Measurements from ENCODE around the gene SMIM24.

SMIM24 gene

DNA sequence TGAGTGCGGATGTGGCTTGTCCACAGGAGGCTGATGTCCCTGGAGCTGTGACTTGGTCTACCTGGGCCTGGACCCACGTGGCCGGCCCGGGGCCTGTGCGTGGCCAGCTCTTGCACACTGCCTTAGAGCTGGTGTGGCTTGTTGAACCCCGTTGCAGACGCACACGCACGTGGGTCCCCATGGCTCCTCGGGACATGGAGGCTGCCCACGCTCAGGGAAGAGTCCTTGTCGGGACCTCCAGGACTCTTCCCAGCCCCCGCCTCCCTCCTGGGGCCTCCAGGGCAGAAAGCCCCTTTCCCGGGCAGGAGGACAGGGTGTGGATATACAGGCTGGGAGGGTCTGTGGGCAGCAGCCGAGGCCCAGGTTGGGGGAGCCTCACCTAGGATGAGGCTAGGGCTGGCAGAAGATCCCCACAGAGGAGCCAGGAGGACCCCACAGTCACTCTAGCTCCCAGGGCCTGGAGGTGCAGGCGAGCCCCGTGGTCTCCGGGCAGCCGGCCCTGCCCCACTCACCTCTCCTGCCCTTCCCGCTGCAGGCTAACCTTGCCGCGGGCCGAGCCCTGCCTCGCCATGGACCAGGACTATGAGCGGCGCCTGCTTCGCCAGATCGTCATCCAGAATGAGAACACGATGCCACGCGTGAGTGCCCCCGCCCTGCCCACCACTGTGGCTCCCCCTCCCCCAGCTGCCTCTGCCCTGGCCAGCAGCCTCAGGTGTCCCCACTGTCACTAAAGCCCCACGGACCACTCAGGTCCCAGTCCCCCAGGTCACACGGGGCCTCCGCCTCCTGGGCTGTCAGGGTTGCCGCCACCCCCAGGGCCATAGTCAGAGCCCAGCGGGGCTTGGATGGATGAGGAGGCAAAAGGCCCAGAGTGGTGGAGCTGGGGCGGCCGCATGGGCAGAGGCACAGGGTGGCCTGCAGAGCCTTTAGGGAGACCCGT lies 42.4 kb upstream of the SMIM24 start:
- Histone ChIP-seq H3K36me3 (ENCODE audit: insufficient read depth, low read length) (peaks cover 71% of the 10 kb centered on the region; the same call in 1 of the 2 replicates), H3K9me2 (replicated peaks; ENCODE audit: low read depth, low read length) (no peaks in the 10 kb centered on the region), H3K4me1 (ENCODE audit: insufficient read depth, low read length, poor library complexity, severe bottlenecking) (no peaks in the 10 kb centered on the region), H3K27me3 (ENCODE audit: insufficient read depth, low read length, poor library complexity, severe bottlenecking) (no peaks in the 10 kb centered on the region), H3K9me3 (ENCODE audit: insufficient read depth, low read depth, low read length) (no peaks in the 10 kb centered on the region), H3F3A (ENCODE audit: low read depth) (no peaks in the 10 kb centered on the region), H3K79me2 (ENCODE audit: insufficient read depth, low read length) (peaks cover 49% of the 10 kb centered on the region), H3K4me3 (ENCODE audit: low read length, poor library complexity, severe bottlenecking) (no peak overlapping the region), H2AFZ (ENCODE audit: low read length) (no peak overlapping the region), H3K4me2 (ENCODE audit: low read depth, low read length, poor library complexity, severe bottlenecking) (no peak overlapping the region), H4K20me1 (ENCODE audit: insufficient read depth, low read length, poor library complexity, severe bottlenecking) (peaks cover 27% of the 10 kb centered on the region), H3K9ac (ENCODE audit: low read depth, low read length, poor library complexity, severe bottlenecking) (no peak overlapping the region)
- TF ChIP-seq EZH2phosphoT487 (IDR thresholded peaks at IDR 0.05; ENCODE audit: borderline replicate concordance): no peak
- TF ChIP-seq, protein P1, sequence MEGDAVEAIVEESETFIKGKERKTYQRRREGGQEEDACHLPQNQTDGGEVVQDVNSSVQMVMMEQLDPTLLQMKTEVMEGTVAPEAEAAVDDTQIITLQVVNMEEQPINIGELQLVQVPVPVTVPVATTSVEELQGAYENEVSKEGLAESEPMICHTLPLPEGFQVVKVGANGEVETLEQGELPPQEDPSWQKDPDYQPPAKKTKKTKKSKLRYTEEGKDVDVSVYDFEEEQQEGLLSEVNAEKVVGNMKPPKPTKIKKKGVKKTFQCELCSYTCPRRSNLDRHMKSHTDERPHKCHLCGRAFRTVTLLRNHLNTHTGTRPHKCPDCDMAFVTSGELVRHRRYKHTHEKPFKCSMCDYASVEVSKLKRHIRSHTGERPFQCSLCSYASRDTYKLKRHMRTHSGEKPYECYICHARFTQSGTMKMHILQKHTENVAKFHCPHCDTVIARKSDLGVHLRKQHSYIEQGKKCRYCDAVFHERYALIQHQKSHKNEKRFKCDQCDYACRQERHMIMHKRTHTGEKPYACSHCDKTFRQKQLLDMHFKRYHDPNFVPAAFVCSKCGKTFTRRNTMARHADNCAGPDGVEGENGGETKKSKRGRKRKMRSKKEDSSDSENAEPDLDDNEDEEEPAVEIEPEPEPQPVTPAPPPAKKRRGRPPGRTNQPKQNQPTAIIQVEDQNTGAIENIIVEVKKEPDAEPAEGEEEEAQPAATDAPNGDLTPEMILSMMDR (conservative IDR thresholded peaks at IDR 0.05; ENCODE audit: low read length): no peak

DNA sequence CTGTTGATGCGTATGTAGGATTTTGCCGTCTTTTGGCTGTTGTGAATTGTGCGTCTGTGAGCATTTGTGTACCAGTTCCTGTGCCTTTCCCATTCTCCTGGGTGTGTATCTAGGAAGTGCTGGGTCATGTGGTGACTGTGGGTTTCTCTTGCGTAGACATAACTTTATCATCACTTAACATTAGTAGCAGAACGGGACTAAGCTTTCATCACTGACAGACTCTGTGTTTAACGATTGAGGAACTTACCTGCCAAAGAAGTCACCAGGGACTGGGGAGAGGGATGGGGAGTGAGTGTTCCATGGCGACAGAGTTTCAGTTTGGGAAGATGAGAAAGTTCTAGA lies 40.8 kb upstream of the SMIM24 start:
- H3K9me3 ChIP-seq (ENCODE audit: insufficient read depth, low read depth, low read length): no peaks in the 10 kb centered on the region
- H3F3A ChIP-seq (ENCODE audit: low read depth): no peaks in the 10 kb centered on the region
- peaks cover 65% of the 10 kb centered on the region for H3K79me2 ChIP-seq (ENCODE audit: insufficient read depth, low read length)
- H2AFZ ChIP-seq (ENCODE audit: low read length): no peak overlapping the region
- H3K4me1 ChIP-seq (ENCODE audit: insufficient read depth, low read length, poor library complexity, severe bottlenecking): no peaks in the 10 kb centered on the region
- H3K36me3 ChIP-seq (ENCODE audit: insufficient read depth, low read length): peaks cover 55% of the 10 kb centered on the region; the same call in 1 of the 2 replicates
- TF ChIP-seq, protein P1 (conservative IDR thresholded peaks at IDR 0.05; ENCODE audit: low read length): no peak
- no peak for TF ChIP-seq EZH2phosphoT487 (IDR thresholded peaks at IDR 0.05; ENCODE audit: borderline replicate concordance)
- no peaks in the 10 kb centered on the region for H3K27me3 ChIP-seq (ENCODE audit: insufficient read depth, low read length, poor library complexity, severe bottlenecking)
- no peaks in the 10 kb centered on the region for H3K9me2 ChIP-seq (replicated peaks; ENCODE audit: low read depth, low read length)
- no peak overlapping the region for H3K4me2 ChIP-seq (ENCODE audit: low read depth, low read length, poor library complexity, severe bottlenecking)
- H4K20me1 ChIP-seq (ENCODE audit: insufficient read depth, low read length, poor library complexity, severe bottlenecking): peaks cover 37% of the 10 kb centered on the region
- no peak overlapping the region for H3K4me3 ChIP-seq (ENCODE audit: low read length, poor library complexity, severe bottlenecking)
- H3K9ac ChIP-seq (ENCODE audit: low read depth, low read length, poor library complexity, severe bottlenecking): no peak overlapping the region

DNA sequence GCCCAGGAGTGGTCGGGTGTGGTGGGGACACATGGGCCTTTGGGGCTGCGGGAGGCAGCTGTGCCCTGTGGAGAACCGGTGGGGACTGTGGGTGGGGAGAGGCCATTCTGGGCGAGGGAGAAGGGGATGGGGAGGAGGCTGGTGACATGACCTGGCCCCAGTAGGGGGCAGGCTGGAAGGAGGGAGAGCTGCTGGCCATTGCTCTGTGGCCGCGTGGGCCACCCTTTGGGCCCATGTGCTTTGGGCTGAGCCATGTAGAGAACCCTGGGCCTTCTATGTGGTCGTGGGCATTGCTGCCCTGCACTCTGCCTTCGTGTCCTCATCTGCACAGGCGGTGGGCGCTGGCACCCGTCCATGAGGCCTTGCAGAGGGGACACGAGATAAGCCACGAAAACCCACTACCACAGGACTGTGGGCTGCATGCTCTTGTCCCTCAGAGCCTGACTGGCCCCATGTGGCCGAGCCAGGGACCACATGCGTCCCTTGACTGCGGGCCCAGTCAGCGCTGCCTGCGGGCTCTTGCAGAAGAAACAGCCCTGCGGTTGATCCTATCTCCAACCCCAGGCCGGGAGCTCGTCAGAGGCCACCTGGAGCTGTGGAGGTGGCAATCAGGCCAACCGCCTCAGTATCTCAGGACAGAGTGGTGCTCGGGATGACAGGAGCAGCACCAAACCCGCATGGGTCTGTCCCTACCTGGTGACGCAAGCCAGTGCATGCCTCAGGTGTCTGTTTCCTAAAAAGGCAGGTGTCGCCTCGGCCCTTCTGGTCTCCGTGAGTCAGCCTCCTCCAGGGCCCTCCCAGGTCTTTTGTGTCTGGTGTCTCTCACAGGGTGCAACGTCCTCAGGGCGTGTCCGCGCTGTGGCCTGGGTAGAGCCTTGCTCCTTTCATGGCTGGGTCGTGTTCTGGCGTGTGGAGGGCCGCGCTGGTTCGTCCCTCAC lies 40.1 kb upstream of the SMIM24 start:
- Histone ChIP-seq H3K79me2 (ENCODE audit: insufficient read depth, low read length) (peaks cover 71% of the 10 kb centered on the region), H2AFZ (ENCODE audit: low read length) (no peak overlapping the region), H3K36me3 (ENCODE audit: insufficient read depth, low read length) (peaks cover 50% of the 10 kb centered on the region; the same call in 1 of the 2 replicates), H3K9me2 (replicated peaks; ENCODE audit: low read depth, low read length) (no peaks in the 10 kb centered on the region), H3F3A (ENCODE audit: low read depth) (no peaks in the 10 kb centered on the region), H3K9me3 (ENCODE audit: insufficient read depth, low read depth, low read length) (no peaks in the 10 kb centered on the region), H4K20me1 (ENCODE audit: insufficient read depth, low read length, poor library complexity, severe bottlenecking) (peaks cover 41% of the 10 kb centered on the region), H3K4me3 (ENCODE audit: low read length, poor library complexity, severe bottlenecking) (no peak overlapping the region), H3K4me2 (ENCODE audit: low read depth, low read length, poor library complexity, severe bottlenecking) (no peak overlapping the region), H3K4me1 (ENCODE audit: insufficient read depth, low read length, poor library complexity, severe bottlenecking) (no peaks in the 10 kb centered on the region), H3K9ac (ENCODE audit: low read depth, low read length, poor library complexity, severe bottlenecking) (no peak overlapping the region), H3K27me3 (ENCODE audit: insufficient read depth, low read length, poor library complexity, severe bottlenecking) (no peaks in the 10 kb centered on the region)
- no peak for TF ChIP-seq EZH2phosphoT487 (IDR thresholded peaks at IDR 0.05; ENCODE audit: borderline replicate concordance)
- TF ChIP-seq, protein P1 (conservative IDR thresholded peaks at IDR 0.05; ENCODE audit: low read length): no peak
